Activated B cell treated with CpG ODN at 0.5 μM for 24 hours (primary cell): ENCODE results near the gene THSD4. TPM values are rescaled to one million over a fixed set of nuclear protein-coding genes. Genes with fewer than 3 reads are reported as not detected.
"Not testable (repeated sequence)": the region's sequence is repeated elsewhere in the genome, so short reads cannot be mapped to it uniquely, and the experiment has no call there.

Experiments used
- ATAC-seq: fragments of 200-7000 bp; cut with Tn5 transposase; one replicate; pipeline ENCODE4 v1.10.0; 2021; ENCODE audit warnings: low read depth, mild to moderate bottlenecking, moderate library complexity
- CTCF ChIA-PET: fragments of 350-600 bp; sonication (Branson Sonifier 250); formaldehyde crosslinking; loops from one replicate; lab custom pipeline; 2021; ENCODE audit warnings: antibody characterized with exemption; lab: Charles Lee
- POLR2A ChIA-PET: fragments of 350-600 bp; sonication (Branson Sonifier 250); formaldehyde crosslinking; loops from one replicate; lab custom pipeline; 2021; ENCODE audit warnings: antibody characterized with exemption; lab: Charles Lee
- DNase-seq: peaks from one replicate; pipeline ENCODE4 v3.0.0; 2022
- H3K27ac Mint-ChIP-seq: one replicate; pipeline ENCODE4 v1.8.0; 2020; ENCODE audit warnings: mixed read lengths
- H3K27me3 Mint-ChIP-seq: one replicate; pipeline ENCODE4 v1.8.0; 2021; ENCODE audit warnings: mixed read lengths
- H3K36me3 Mint-ChIP-seq: one replicate; pipeline ENCODE4 v1.8.0; 2021; ENCODE audit warnings: low read depth, mixed read lengths
- H3K4me1 Mint-ChIP-seq: one replicate; pipeline ENCODE4 v1.8.0; 2021; ENCODE audit warnings: mixed read lengths
- H3K4me3 Mint-ChIP-seq: one replicate; pipeline ENCODE4 v1.8.0; 2020; ENCODE audit warnings: mild to moderate bottlenecking, mixed read lengths
- H3K9me3 Mint-ChIP-seq: one replicate; pipeline ENCODE4 v1.8.0; 2020; ENCODE audit warnings: mixed read lengths
- CTCF ChIP-seq: fragments of 200-600 bp; IDR thresholded peaks from one replicate; pipeline ENCODE4 v1.8.0; 2022; ENCODE audit warnings: antibody characterized with exemption, mild to moderate bottlenecking
- intact Hi-C: fragments of 100-400 bp; cut with micrococcal nuclease; formaldehyde crosslinking; loops from one replicate; pipeline ENCODE4 v1.15.1; 2024
- total RNA-seq: library from RNA; stranded (reverse); gene quantifications from 2 replicates; pipeline ENCODE4 v1.2.3, GENCODE V29; 2022

The THSD4 gene
- total RNA-seq, 1 donor from 2014 or later, result not detected

DNA sequence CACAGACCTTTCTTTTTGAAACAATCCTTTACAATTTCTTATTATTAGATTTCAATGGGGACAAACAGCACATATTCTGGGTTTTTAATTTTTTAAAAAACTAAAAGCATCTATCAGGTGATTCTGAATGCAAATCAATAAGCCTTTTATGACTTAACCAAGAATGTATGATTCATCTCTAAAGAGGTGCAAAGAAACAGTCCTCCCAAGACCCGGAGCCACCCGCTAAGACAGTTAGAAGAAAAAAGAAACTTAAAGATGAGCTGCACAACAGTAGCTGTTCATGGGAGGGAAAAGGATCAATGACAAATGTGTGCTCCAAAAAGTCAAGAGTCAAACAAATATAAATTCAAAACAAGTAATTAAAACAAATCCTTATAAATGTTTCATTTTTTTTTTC is 319.5 kb downstream of the THSD4 start:
- TF ChIP-seq CTCF, result no peak
- intact Hi-C loops, result no loop called here
- H3K36me3 Mint-ChIP-seq, result no peaks in the 10 kb centered on the region
- H3K27me3 Mint-ChIP-seq, result no peaks in the 10 kb centered on the region
- H3K4me1 Mint-ChIP-seq, result no peaks in the 10 kb centered on the region
- H3K27ac Mint-ChIP-seq, result no peak overlapping the region
- no peaks in the 10 kb centered on the region for H3K9me3 Mint-ChIP-seq
- no peak for DNase-seq
- CTCF ChIA-PET, result no interaction called here
- no peak overlapping the region for H3K4me3 Mint-ChIP-seq
- ATAC-seq, result no peak
- POLR2A ChIA-PET, result no interaction called here

- no peaks in the 10 kb centered on the region for H3K27me3 Mint-ChIP-seq
- ChIA-PET CTCF (no interaction called here), POLR2A (no interaction called here)
- intact Hi-C loops, result no loop called here
- no peak for TF ChIP-seq CTCF
- DNase-seq, result no peak
- no peak overlapping the region for H3K27ac Mint-ChIP-seq
- H3K4me1 Mint-ChIP-seq, result no peaks in the 10 kb centered on the region
- no peak for ATAC-seq
- H3K36me3 Mint-ChIP-seq, result no peaks in the 10 kb centered on the region
- no peak overlapping the region for H3K4me3 Mint-ChIP-seq
- no peaks in the 10 kb centered on the region for H3K9me3 Mint-ChIP-seq
These were observed 320.3 kb downstream of the THSD4 start for GRCh38 chr15:71435552-71435951.

GRCh38 chr15:71436854-71437253 is 321.6 kb downstream of the THSD4 start:
- no peak for DNase-seq
- Mint-ChIP-seq H3K36me3 (no peaks in the 10 kb centered on the region), H3K9me3 (no peaks in the 10 kb centered on the region), H3K4me1 (no peaks in the 10 kb centered on the region), H3K27ac (no peak overlapping the region), H3K4me3 (no peak overlapping the region), H3K27me3 (no peaks in the 10 kb centered on the region)
- ATAC-seq, result no peak
- intact Hi-C loops, result no loop called here
- POLR2A ChIA-PET, result no interaction called here
- CTCF ChIA-PET, result no interaction called here
- no peak for TF ChIP-seq CTCF

DNA sequence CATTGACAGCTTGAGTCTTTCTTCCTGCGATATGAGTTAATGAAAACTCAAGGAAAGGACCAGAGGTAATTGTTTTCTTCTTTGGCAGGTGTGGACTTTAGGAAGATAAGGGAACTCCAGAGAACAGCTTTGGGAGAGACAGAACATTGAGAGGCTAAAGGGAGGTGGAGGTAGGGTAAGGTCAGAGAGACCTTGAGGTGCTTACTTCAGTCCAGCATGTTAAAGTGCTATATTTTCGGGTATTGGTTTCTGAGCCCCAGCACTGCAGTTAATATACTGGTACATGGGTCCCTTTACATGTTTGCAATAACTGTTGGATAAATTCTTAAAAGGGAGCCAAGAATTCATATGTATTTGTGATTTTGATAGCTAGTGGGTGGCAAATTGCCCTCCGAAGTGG is 322.1 kb downstream of the THSD4 start:
- no peak for TF ChIP-seq CTCF
- no peak overlapping the region for H3K4me3 Mint-ChIP-seq
- intact Hi-C loops, result no loop called here
- no peaks in the 10 kb centered on the region for H3K9me3 Mint-ChIP-seq
- H3K4me1 Mint-ChIP-seq, result no peaks in the 10 kb centered on the region
- ChIA-PET POLR2A (no interaction called here), CTCF (no interaction called here)
- ATAC-seq (no peak), DNase-seq (no peak)
- no peaks in the 10 kb centered on the region for H3K36me3 Mint-ChIP-seq
- no peaks in the 10 kb centered on the region for H3K27me3 Mint-ChIP-seq
- no peak overlapping the region for H3K27ac Mint-ChIP-seq

DNA sequence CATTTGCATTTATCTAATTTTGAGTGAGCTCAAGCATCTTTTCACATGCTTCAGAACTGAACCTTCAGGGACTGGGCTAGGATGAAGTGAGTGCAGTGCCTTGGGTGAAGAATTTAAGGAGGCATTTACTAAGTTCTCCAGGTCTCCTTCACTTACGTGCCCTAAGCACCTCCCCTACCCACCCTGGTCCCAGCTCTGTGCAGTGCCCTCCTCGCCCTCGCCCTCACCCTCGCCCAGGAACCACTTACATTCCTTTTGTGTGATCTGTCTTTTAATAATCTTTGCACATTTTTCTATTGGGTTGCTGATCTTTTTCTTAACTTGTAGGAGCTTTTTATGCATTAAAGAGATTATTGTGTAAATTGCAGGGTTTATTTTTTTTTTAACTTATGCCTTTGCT is 322.6 kb downstream of the THSD4 start:
- no peaks in the 10 kb centered on the region for H3K9me3 Mint-ChIP-seq
- no peak for ATAC-seq
- H3K4me1 Mint-ChIP-seq, result peaks cover 3% of the 10 kb centered on the region
- no peak for TF ChIP-seq CTCF
- no peaks in the 10 kb centered on the region for H3K27me3 Mint-ChIP-seq
- H3K36me3 Mint-ChIP-seq, result no peaks in the 10 kb centered on the region
- intact Hi-C loops, result no loop called here
- ChIA-PET POLR2A (no interaction called here), CTCF (no interaction called here)
- DNase-seq, result no peak
- H3K4me3 Mint-ChIP-seq, result no peak overlapping the region
- H3K27ac Mint-ChIP-seq, result no peak overlapping the region

GRCh38 chr15:71439478-71439877 is 324.2 kb downstream of the THSD4 start:
- H3K9me3 Mint-ChIP-seq, intact Hi-C loops, POLR2A ChIA-PET, H3K4me1 Mint-ChIP-seq, H3K27ac Mint-ChIP-seq, H3K27me3 Mint-ChIP-seq, DNase-seq, H3K4me3 Mint-ChIP-seq, ATAC-seq, H3K36me3 Mint-ChIP-seq: not testable (repeated sequence)
- CTCF ChIA-PET, result interaction anchor here (1.4 kb wide), 1 partner anchor 615 kb away, joined by 11 read pairs; no protein-coding TSS in a partner anchor
